Activated B cell treated with CpG ODN at 0.5 μM for 24 hours (primary cell): ENCODE results near the gene AP5B1. TPM values are rescaled to one million over a fixed set of nuclear protein-coding genes. Genes with fewer than 3 reads are reported as not detected.

ENCODE experiments used
- ATAC-seq: fragments of 200-7000 bp; cut with Tn5 transposase; one replicate; pipeline ENCODE4 v1.10.0; 2021; ENCODE audit warnings: low read depth, mild to moderate bottlenecking, moderate library complexity
- CTCF ChIA-PET: fragments of 350-600 bp; sonication (Branson Sonifier 250); formaldehyde crosslinking; loops from one replicate; lab custom pipeline; 2021; ENCODE audit warnings: antibody characterized with exemption; lab: Charles Lee
- POLR2A ChIA-PET: fragments of 350-600 bp; sonication (Branson Sonifier 250); formaldehyde crosslinking; loops from one replicate; lab custom pipeline; 2021; ENCODE audit warnings: antibody characterized with exemption; lab: Charles Lee
- DNase-seq: peaks from one replicate; pipeline ENCODE4 v3.0.0; 2022
- H3K27ac Mint-ChIP-seq: one replicate; pipeline ENCODE4 v1.8.0; 2020; ENCODE audit warnings: mixed read lengths
- H3K27me3 Mint-ChIP-seq: one replicate; pipeline ENCODE4 v1.8.0; 2021; ENCODE audit warnings: mixed read lengths
- H3K36me3 Mint-ChIP-seq: one replicate; pipeline ENCODE4 v1.8.0; 2021; ENCODE audit warnings: low read depth, mixed read lengths
- H3K4me1 Mint-ChIP-seq: one replicate; pipeline ENCODE4 v1.8.0; 2021; ENCODE audit warnings: mixed read lengths
- H3K4me3 Mint-ChIP-seq: one replicate; pipeline ENCODE4 v1.8.0; 2020; ENCODE audit warnings: mild to moderate bottlenecking, mixed read lengths
- H3K9me3 Mint-ChIP-seq: one replicate; pipeline ENCODE4 v1.8.0; 2020; ENCODE audit warnings: mixed read lengths
- CTCF ChIP-seq: fragments of 200-600 bp; IDR thresholded peaks from one replicate; pipeline ENCODE4 v1.8.0; 2022; ENCODE audit warnings: antibody characterized with exemption, mild to moderate bottlenecking
- intact Hi-C: fragments of 100-400 bp; cut with micrococcal nuclease; formaldehyde crosslinking; loops from one replicate; pipeline ENCODE4 v1.15.1; 2024
- total RNA-seq: library from RNA; stranded (reverse); gene quantifications from 2 replicates; pipeline ENCODE4 v1.2.3, GENCODE V29; 2022

The AP5B1 gene
- total RNA-seq, 1 donor from 2014 or later, result 20.9 TPM

- CTCF ChIA-PET, result interaction anchor here (0.6 to 6.1 kb wide), 3 partner anchors 23 to 189 kb away, joined by 3 to 62 read pairs (median 3); partner anchors contain the start of gene AP5B1
- no peak for TF ChIP-seq CTCF
- Mint-ChIP-seq H3K27ac (peak overlapping the region; percentile 9), H3K9me3 (no peaks in the 10 kb centered on the region), H3K4me3 (no peak overlapping the region), H3K27me3 (no peaks in the 10 kb centered on the region), H3K36me3 (no peaks in the 10 kb centered on the region), H3K4me1 (peaks cover 14% of the 10 kb centered on the region)
- DNase-seq (no peak), ATAC-seq (no peak)
- intact Hi-C loops, result no loop called here
- POLR2A ChIA-PET, result no interaction called here
Measured at GRCh38 chr11:65814986-65815565, 34.3 kb upstream of the AP5B1 start.

- no peak for TF ChIP-seq CTCF
- CTCF ChIA-PET, result interaction anchor here (1.0 to 6.1 kb wide), 2 partner anchors 34 to 35 kb away, joined by 3 to 62 read pairs; partner anchors contain the start of gene AP5B1
- intact Hi-C loops, result no loop called here
- H3K27ac Mint-ChIP-seq, result no peak overlapping the region
- peaks cover 14% of the 10 kb centered on the region for H3K4me1 Mint-ChIP-seq
- H3K36me3 Mint-ChIP-seq, result no peaks in the 10 kb centered on the region
- H3K4me3 Mint-ChIP-seq, result no peak overlapping the region
- no peaks in the 10 kb centered on the region for H3K9me3 Mint-ChIP-seq
- ATAC-seq, result no peak
- H3K27me3 Mint-ChIP-seq, result no peaks in the 10 kb centered on the region
- POLR2A ChIA-PET, result interaction anchor here (0.6 to 1.2 kb wide), 2 partner anchors 23 to 178 kb away, joined by 5 to 6 read pairs; no protein-coding TSS in a partner anchor
- no peak for DNase-seq
Measured at GRCh38 chr11:65814131-65814985, 33.6 kb upstream of the AP5B1 start.

GRCh38 chr11:65811764-65812475, 31.1 kb upstream of the AP5B1 start:
- H3K9me3 Mint-ChIP-seq, result no peaks in the 10 kb centered on the region
- no peak overlapping the region for H3K27ac Mint-ChIP-seq
- no peak for ATAC-seq
- ChIA-PET CTCF (interaction anchor here (1.5 kb wide), 1 partner anchor 32 kb away, joined by 6 read pairs; the partner anchor contains the start of gene AP5B1), POLR2A (interaction anchor here (0.7 kb wide), 1 partner anchor 21 kb away, joined by 4 read pairs; no protein-coding TSS in a partner anchor)
- H3K36me3 Mint-ChIP-seq, result no peaks in the 10 kb centered on the region
- intact Hi-C loops, result no loop called here
- TF ChIP-seq CTCF, result no peak
- H3K4me3 Mint-ChIP-seq, result no peak overlapping the region
- H3K4me1 Mint-ChIP-seq, result peaks cover 3% of the 10 kb centered on the region
- no peak for DNase-seq
- H3K27me3 Mint-ChIP-seq, result no peaks in the 10 kb centered on the region

GRCh38 chr11:65810046-65810868, 29.5 kb upstream of the AP5B1 start:
- CTCF ChIA-PET, result no interaction called here
- POLR2A ChIA-PET, result no interaction called here
- no peaks in the 10 kb centered on the region for H3K4me1 Mint-ChIP-seq
- peak; percentile 34 for ATAC-seq
- H3K27ac Mint-ChIP-seq, result no peak overlapping the region
- no peaks in the 10 kb centered on the region for H3K27me3 Mint-ChIP-seq
- intact Hi-C loops, result no loop called here
- TF ChIP-seq CTCF, result no peak
- no peak for DNase-seq
- no peaks in the 10 kb centered on the region for H3K9me3 Mint-ChIP-seq
- H3K36me3 Mint-ChIP-seq, result no peaks in the 10 kb centered on the region
- H3K4me3 Mint-ChIP-seq, result no peak overlapping the region
